Measurements from ENCODE around the gene POLDIP2.
A peak's percentile ranks its signal among the peaks of the same experiment; 100 is the strongest.

The POLDIP2 gene

DNA sequence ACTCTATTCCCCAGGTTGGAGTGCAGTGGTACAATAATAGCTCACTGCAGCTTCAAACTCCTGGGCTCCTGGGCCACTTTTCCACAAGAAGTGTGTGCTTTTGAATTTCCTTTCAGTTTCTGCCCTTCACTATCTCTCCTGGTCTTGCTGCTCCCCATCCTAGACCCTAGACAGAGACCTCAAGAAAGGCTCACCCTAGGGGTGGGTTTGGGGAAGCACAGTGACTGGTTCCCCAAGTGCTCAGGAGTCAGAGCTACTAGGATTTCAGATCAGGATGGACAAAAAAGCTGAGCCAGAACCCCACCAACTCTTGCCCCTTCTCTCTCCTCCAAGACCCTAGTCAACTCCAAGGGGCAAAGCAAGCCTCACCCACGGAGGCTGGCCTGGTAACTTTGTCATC is 9.3 kb upstream of the POLDIP2 start:
- Histone ChIP-seq H3K9me2 (replicated peaks; ENCODE audit: low read depth, low read length) (no peaks in the 10 kb centered on the region), H4K20me1 (ENCODE audit: insufficient read depth, low read length, poor library complexity, severe bottlenecking) (no peaks in the 10 kb centered on the region), H3K4me1 (ENCODE audit: insufficient read depth, low read length, poor library complexity, severe bottlenecking) (no peaks in the 10 kb centered on the region), H3K4me3 (ENCODE audit: low read length, poor library complexity, severe bottlenecking) (no peak overlapping the region), H2AFZ (ENCODE audit: low read length) (no peak overlapping the region), H3K9me3 (ENCODE audit: insufficient read depth, low read depth, low read length) (no peaks in the 10 kb centered on the region), H3K9ac (ENCODE audit: low read depth, low read length, poor library complexity, severe bottlenecking) (no peak overlapping the region), H3K4me2 (ENCODE audit: low read depth, low read length, poor library complexity, severe bottlenecking) (no peak overlapping the region), H3K36me3 (ENCODE audit: insufficient read depth, low read length) (peaks cover 2% of the 10 kb centered on the region; the same call in 1 of the 2 replicates), H3F3A (ENCODE audit: low read depth) (0 out of 2 replicates have a peak, but pooled peaks cover 2% of the 10 kb centered on the region), H3K27me3 (ENCODE audit: insufficient read depth, low read length, poor library complexity, severe bottlenecking) (no peaks in the 10 kb centered on the region), H3K79me2 (ENCODE audit: insufficient read depth, low read length) (no peaks in the 10 kb centered on the region)
- no peak for TF ChIP-seq EZH2phosphoT487 (IDR thresholded peaks at IDR 0.05; ENCODE audit: borderline replicate concordance)
- TF ChIP-seq, protein P1, sequence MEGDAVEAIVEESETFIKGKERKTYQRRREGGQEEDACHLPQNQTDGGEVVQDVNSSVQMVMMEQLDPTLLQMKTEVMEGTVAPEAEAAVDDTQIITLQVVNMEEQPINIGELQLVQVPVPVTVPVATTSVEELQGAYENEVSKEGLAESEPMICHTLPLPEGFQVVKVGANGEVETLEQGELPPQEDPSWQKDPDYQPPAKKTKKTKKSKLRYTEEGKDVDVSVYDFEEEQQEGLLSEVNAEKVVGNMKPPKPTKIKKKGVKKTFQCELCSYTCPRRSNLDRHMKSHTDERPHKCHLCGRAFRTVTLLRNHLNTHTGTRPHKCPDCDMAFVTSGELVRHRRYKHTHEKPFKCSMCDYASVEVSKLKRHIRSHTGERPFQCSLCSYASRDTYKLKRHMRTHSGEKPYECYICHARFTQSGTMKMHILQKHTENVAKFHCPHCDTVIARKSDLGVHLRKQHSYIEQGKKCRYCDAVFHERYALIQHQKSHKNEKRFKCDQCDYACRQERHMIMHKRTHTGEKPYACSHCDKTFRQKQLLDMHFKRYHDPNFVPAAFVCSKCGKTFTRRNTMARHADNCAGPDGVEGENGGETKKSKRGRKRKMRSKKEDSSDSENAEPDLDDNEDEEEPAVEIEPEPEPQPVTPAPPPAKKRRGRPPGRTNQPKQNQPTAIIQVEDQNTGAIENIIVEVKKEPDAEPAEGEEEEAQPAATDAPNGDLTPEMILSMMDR (conservative IDR thresholded peaks at IDR 0.05; ENCODE audit: low read length) = peak; percentile 31; the same call in 1 of the 2 replicates

DNA sequence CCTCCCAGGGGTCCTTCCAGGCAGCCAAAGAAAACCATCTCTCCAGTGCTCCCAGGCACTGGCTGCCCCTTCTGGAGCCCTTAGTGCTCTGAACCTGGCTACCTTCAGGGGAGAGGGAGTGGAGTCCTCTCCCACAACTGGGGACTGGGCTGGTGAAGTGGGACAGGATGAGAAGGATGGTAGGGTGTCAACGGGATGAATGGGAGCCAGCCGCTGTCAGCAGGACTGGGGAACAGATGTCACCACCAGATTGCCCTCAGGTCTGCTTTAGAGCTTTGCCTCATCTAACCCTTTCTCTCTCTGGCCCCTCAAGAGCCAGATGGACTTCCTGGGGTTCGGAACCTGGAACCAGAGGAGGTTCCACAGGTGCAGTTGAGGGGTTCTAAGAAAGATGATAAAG is 8.2 kb upstream of the POLDIP2 start:
- Histone ChIP-seq H2AFZ (ENCODE audit: low read length) (no peak overlapping the region), H3K9me2 (replicated peaks; ENCODE audit: low read depth, low read length) (no peaks in the 10 kb centered on the region), H4K20me1 (ENCODE audit: insufficient read depth, low read length, poor library complexity, severe bottlenecking) (no peaks in the 10 kb centered on the region), H3K4me3 (ENCODE audit: low read length, poor library complexity, severe bottlenecking) (no peak overlapping the region), H3K4me1 (ENCODE audit: insufficient read depth, low read length, poor library complexity, severe bottlenecking) (no peaks in the 10 kb centered on the region), H3K79me2 (ENCODE audit: insufficient read depth, low read length) (no peaks in the 10 kb centered on the region), H3K4me2 (ENCODE audit: low read depth, low read length, poor library complexity, severe bottlenecking) (no peak overlapping the region), H3K36me3 (ENCODE audit: insufficient read depth, low read length) (peaks cover 11% of the 10 kb centered on the region; the same call in 1 of the 2 replicates), H3K9me3 (ENCODE audit: insufficient read depth, low read depth, low read length) (no peaks in the 10 kb centered on the region), H3K27me3 (ENCODE audit: insufficient read depth, low read length, poor library complexity, severe bottlenecking) (no peaks in the 10 kb centered on the region), H3K9ac (ENCODE audit: low read depth, low read length, poor library complexity, severe bottlenecking) (no peak overlapping the region), H3F3A (ENCODE audit: low read depth) (0 out of 2 replicates have a peak, but pooled peaks cover under 1% of the 10 kb centered on the region)
- TF ChIP-seq EZH2phosphoT487 (IDR thresholded peaks at IDR 0.05; ENCODE audit: borderline replicate concordance) = no peak
- TF ChIP-seq, protein P1 (conservative IDR thresholded peaks at IDR 0.05; ENCODE audit: low read length) = no peak

DNA sequence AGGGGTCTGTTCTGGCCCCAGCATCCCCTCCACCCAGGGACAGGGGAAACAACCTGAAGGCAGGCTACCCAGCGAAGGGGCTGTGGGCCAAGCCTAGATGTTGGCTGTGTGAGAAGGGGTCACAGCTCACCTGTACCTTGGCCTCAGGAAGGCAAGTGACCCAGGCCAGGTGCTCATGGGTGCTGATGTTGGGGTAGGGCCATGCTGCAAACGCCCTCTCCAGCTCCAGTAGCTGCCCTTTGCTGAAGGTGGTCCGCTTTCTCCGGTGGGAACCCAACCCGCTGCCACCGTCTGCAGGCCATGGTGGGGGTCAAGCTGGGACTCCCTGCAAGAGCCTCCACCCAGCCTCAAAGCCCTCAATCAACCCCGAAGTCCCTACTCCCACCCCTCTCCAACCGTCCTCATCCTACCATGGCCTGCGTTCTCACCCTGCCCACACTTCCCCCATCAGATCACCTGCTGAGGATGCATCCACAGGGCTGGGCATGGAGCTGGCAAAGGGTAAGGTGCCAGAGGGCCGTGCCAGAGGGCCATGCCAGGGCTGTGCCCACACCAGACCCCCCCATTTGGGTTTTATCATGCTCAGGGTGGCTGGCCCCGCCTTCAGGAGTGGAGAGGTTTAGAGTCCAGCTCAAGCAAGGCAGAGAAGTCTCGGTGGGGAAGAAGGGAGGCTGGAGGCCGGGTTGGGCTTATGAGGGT is 7.5 kb upstream of the POLDIP2 start, which contains the start of gene SEBOX:
Gene SEBOX (minus strand): TSS at position 535 of the 699 bp plus-strand sequence. CDS start 48 bp downstream, at position 487.
- no peak within 1 kb of the TSS for H2AFZ ChIP-seq (ENCODE audit: low read length)
- H3K4me3 ChIP-seq (ENCODE audit: low read length, poor library complexity, severe bottlenecking) = no peak within 1 kb of the TSS
- H3K27me3 ChIP-seq (ENCODE audit: insufficient read depth, low read length, poor library complexity, severe bottlenecking) = no peaks in the 10 kb centered on the region
- no peaks in the 10 kb centered on the region for H3K9me3 ChIP-seq (ENCODE audit: insufficient read depth, low read depth, low read length)
- H3K9ac ChIP-seq (ENCODE audit: low read depth, low read length, poor library complexity, severe bottlenecking) = no peak within 1 kb of the TSS
- H3F3A ChIP-seq (ENCODE audit: low read depth) = no peaks in the 10 kb centered on the region
- no peaks in the 10 kb centered on the region for H4K20me1 ChIP-seq (ENCODE audit: insufficient read depth, low read length, poor library complexity, severe bottlenecking)
- TF ChIP-seq EZH2phosphoT487 (IDR thresholded peaks at IDR 0.05; ENCODE audit: borderline replicate concordance) = no peak
- TF ChIP-seq, protein P1 (conservative IDR thresholded peaks at IDR 0.05; ENCODE audit: low read length) = no peak
- H3K4me1 ChIP-seq (ENCODE audit: insufficient read depth, low read length, poor library complexity, severe bottlenecking) = no peaks in the 10 kb centered on the region
- H3K36me3 ChIP-seq (ENCODE audit: insufficient read depth, low read length) = peaks cover 17% of the 10 kb centered on the region; the same call in 1 of the 2 replicates
- H3K9me2 ChIP-seq (replicated peaks; ENCODE audit: low read depth, low read length) = no peaks in the 10 kb centered on the region
- no peak within 1 kb of the TSS for H3K4me2 ChIP-seq (ENCODE audit: low read depth, low read length, poor library complexity, severe bottlenecking)
- H3K79me2 ChIP-seq (ENCODE audit: insufficient read depth, low read length) = no peaks in the 10 kb centered on the region
